ENCODE results near the gene AP4E1.

GRCh38 chr15:51004103-51004551 lies 95.6 kb downstream of the AP4E1 start:
- no peak for TF ChIP-seq CTCF (IDR thresholded peaks at IDR 0.05)
- TF ChIP-seq POLR2A (IDR thresholded peaks at IDR 0.05; ENCODE audit: low read depth): no peak
- TF ChIP-seq POLR2AphosphoS5 (IDR thresholded peaks at IDR 0.05): peak in 1 of 2 donors; percentile 16
- no peak for TF ChIP-seq EP300 (IDR thresholded peaks at IDR 0.05)

Data from esophagus muscularis mucosa (tissue), 4 donors.